HG02759 (cell line): ENCODE data around the gene PDS5B.
A peak's percentile ranks its signal among the peaks of the same experiment; 100 is the strongest.
"Not testable (repeated sequence)": the region's sequence is repeated elsewhere in the genome, so short reads cannot be mapped to it uniquely, and the experiment has no call there.

Source experiments
- ATAC-seq: cut with Tn5 transposase; IDR thresholded peaks from one replicate; pipeline ENCODE4 v1.9.1; 2021; ENCODE audit warnings: mild to moderate bottlenecking, moderate library complexity; ENCODE audit not compliant: unreplicated experiment

PDS5B gene

GRCh38 chr13:32721131-32722034 lies 135.1 kb downstream of the PDS5B start:
- ATAC-seq = not testable (repeated sequence)

- no peak for ATAC-seq
These were observed 136.1 kb downstream of the PDS5B start for GRCh38 chr13:32722340-32722739.

GRCh38 chr13:32723987-32724386 lies 137.7 kb downstream of the PDS5B start:
- no peak for ATAC-seq

- no peak for ATAC-seq
These were observed 140.3 kb downstream of the PDS5B start for GRCh38 chr13:32726374-32727037.

- no peak for ATAC-seq
These were observed 142.1 kb downstream of the PDS5B start for GRCh38 chr13:32728327-32728726.

- ATAC-seq = not testable (repeated sequence)
These were observed 142.8 kb downstream of the PDS5B start for GRCh38 chr13:32729097-32729496.

GRCh38 chr13:32731074-32731473 lies 144.8 kb downstream of the PDS5B start:
- ATAC-seq = no peak

GRCh38 chr13:32731576-32731975 lies 145.3 kb downstream of the PDS5B start:
- ATAC-seq = no peak

GRCh38 chr13:32733690-32734089 lies 147.4 kb downstream of the PDS5B start:
- no peak for ATAC-seq

GRCh38 chr13:32734511-32734910 lies 148.3 kb downstream of the PDS5B start:
- no peak for ATAC-seq

- no peak for ATAC-seq
These were observed 149.6 kb downstream of the PDS5B start for GRCh38 chr13:32735859-32736258.

GRCh38 chr13:32736648-32737047 lies 150.4 kb downstream of the PDS5B start:
- no peak for ATAC-seq

GRCh38 chr13:32737111-32737571 lies 150.9 kb downstream of the PDS5B start:
- peak; percentile 83 for ATAC-seq

GRCh38 chr13:32737679-32738078 lies 151.4 kb downstream of the PDS5B start:
- peak; percentile 81 for ATAC-seq

GRCh38 chr13:32745509-32745908 lies 159.3 kb downstream of the PDS5B start:
- ATAC-seq = no peak

GRCh38 chr13:32746474-32746873 lies 160.2 kb downstream of the PDS5B start:
- ATAC-seq = no peak

- no peak for ATAC-seq
These were observed 162.1 kb downstream of the PDS5B start for GRCh38 chr13:32748305-32748704.

GRCh38 chr13:32751340-32751739 lies 165.1 kb downstream of the PDS5B start:
- peak; percentile 56 for ATAC-seq

GRCh38 chr13:32752311-32752710 lies 166.1 kb downstream of the PDS5B start:
- ATAC-seq = no peak

- no peak for ATAC-seq
These were observed 166.8 kb downstream of the PDS5B start for GRCh38 chr13:32752997-32753606.

- ATAC-seq = no peak
These were observed 167.9 kb downstream of the PDS5B start for GRCh38 chr13:32754179-32754578.

GRCh38 chr13:32759152-32759551 lies 172.9 kb downstream of the PDS5B start:
- no peak for ATAC-seq
